ENCODE data around the gene LRMDA.

LRMDA gene

DNA sequence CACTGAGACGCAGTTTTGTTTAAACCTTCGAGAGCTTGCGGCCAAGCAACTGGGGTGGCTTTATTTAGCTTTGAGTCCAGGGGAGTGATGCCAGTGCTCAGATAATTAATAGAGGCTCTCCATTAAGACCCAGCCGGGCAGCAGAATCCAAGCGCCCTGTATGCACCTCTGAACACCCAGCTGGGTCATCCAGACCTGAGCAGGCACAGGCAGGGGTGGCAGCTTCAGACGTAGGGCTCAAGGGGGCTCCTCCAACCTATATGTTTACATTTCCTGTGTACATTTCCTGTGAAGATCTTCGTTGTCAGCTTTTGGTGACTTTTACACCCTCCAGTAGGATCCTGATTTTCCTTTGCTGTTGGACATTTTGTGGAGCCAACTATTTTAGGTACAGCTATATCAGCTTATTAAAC is 719.5 kb downstream of the LRMDA start:
- DNase-seq = no peak

DNA sequence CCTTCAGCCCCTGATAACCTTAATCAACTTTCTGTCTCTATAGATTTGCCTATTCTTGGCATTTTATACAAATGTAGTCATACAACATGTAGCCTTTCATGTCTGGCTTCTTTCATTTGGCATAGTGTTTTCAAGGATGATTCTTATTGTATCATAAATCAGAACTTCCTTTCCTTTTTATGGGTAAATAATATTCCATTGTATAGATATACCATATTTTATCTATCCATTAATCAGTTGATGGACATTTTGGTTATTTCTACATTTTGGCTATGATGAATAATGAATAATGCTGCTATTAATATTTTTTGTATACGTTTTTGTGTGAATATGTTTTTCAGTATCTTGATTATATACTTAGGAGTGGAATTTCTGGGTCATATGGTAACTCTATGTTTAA is 720.8 kb downstream of the LRMDA start:
- no peak for DNase-seq

DNA sequence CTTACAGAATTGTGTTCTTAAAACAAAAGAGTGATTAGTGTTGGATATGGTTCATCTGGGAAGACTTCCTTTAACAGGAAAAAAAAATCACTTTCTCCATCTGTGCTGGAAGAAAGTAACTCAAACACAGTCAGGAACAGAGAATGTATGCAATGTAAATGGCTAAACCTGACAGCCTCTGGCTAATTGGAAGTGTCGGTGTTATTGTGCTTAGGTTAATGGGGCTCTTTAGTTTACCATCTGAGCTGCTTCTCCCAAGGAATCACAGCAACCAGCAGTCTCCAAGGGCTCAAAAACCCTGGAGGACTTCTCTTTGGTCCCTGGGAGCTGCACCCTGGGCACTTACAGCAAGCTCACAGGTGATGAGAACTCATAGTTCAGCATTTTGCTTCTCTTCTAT is 724.5 kb downstream of the LRMDA start:
- DNase-seq = no peak

DNA sequence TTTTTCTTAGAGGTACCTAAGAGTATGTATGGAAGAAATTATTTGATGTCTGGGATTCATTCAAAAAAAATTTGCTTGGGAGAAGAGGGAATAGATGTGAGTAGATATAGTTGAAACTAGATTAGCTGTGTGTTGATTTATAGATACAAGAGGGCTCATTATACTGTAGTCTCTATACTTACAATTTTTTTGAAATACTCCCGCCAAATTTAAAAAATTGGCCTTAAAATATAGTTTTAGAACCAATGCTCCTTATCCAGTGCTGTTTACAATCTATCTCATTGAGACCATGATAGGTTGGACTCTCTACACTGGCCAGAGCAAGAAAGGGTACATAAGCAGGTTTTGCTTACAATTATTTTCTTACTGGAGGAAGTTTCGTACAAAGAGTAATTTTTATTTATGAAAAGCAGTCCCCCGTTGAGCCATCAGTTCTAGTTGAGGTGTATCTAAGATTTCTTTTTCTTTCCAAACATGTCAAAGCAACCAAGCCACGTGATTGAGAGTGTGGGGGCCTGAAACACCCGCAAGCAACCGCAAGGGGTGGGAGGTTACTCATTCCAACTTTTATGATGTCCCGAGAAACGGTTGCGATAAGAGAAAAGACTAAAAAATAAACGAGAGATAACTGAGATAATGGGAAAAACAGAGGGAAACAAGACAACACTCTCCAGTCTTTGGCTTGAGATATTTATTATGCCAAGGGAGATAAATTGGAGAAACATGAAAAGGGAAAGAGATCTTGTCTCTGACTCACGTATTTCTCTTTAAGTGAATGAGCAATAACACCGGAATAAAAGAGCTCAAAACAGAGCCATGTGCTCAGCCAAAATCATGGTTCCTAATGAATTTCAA is 729.2 kb downstream of the LRMDA start:
- DNase-seq = no peak

DNA sequence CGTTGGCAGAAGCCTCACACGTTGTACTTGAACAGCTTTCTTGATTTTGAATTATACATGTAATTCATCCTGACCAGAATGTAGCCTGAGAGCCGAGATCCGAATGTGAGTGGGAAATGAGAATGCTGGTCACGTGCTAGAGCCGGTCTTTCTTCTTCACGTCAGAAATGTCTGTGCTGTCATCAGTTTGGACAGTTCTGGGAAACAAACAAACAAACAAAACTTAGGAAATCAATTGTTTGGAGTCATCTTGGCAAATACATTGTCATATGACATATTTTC is 729.8 kb downstream of the LRMDA start:
- no peak for DNase-seq

DNA sequence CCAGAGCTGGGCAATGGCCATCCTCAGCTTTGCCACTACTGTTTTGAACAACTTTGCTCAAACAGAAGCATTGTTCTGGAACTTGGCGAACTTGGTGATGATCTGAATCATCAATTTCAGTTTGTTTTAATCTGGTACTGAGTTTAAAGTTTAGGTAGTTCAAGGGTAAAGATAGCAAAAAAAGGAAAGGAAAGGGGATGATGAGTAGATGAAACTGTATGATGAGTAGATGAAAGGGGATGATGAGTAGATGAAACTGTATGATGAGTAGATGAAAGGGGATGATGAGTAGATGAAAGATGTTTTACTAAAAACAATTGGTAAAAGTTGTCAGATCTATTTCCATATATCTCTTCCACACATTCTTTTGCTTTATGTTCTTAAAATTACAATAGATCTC is 737.0 kb downstream of the LRMDA start:
- DNase-seq = no peak

DNA sequence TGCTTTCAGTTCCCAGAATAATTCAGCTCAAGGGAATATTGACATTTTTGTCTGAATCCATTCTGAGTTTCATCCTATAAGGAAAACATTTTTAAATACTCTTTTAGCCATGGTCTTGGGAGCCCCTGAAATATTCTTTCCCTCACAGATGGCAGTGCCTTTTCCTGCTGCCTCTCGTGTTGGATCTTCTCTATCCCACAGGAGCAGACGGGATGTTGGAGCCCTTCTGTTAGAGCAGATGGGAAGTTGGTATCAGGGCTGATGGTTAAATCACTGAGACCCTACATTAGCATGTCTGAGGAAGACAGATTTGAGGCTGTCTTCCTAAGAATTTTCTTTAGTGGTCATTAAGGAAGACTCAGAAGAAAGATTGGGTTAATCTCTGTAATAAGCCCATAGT is 737.8 kb downstream of the LRMDA start:
- DNase-seq = no peak

DNA sequence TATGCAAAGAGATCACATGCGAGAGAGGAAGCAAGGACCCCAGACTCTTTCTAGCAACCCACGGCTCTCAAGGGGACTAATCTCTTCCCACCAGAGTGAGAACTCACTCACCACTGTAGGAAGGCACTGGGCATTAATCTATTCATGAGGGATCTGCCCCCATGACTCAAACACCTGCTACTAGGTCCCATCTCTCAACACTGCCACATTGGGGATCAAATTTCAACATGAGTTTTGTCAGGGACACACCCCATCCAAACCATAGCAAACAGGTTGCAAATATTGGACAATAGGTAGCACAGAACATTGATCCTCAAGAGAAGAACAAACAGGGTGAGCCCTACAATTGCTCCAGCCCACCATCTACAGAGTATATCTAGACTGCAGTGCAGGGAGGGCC is 740.6 kb downstream of the LRMDA start:
- no peak for DNase-seq

DNA sequence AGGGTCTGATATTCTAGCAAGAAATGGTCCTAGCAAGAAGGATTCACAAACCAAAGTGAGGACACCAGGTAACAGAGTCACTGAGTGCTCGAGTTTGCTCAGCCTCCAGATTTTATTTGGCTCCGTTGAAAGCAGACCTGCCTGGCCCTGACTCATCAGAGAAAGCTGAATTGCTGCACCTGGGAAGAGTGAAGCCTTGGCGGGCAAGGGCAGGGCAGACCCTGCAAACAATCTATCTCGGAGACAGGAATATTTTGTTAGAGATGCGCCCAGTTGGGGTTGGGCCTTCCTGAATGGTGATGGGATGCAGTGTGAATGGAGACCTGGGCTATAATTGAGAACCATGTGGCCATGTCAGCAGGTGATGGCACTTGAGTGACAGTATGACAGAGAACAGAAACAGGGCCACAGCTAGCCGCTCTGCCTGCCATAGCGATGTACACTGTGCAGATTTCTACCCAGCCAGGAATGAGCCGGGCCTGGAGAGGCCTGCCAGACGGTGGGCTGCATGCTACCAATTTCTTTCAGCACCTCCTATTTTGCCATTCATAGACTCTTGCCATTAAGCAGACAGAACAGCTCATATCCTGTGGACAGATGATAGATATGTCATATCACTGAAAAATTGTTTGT is 744.2 kb downstream of the LRMDA start:
- no peak for DNase-seq

DNA sequence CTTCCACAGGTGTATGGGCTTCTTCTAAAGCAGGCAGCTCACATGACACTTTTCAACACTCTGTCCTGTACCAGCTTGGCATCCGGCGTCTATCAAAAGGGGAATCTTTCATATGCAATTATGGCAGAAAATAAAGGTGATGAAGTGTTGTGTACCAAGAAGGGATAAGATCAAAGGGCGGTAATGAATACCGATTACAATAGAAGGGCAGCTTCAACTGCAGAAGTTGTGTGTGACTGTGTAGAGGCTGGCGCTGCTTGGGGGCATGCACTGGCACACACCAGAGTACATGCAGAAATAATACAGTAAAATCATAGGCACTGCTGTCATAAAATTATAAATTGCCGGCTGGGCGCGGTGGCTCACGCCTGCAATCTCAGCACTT is 744.7 kb downstream of the LRMDA start:
- no peak for DNase-seq

DNA sequence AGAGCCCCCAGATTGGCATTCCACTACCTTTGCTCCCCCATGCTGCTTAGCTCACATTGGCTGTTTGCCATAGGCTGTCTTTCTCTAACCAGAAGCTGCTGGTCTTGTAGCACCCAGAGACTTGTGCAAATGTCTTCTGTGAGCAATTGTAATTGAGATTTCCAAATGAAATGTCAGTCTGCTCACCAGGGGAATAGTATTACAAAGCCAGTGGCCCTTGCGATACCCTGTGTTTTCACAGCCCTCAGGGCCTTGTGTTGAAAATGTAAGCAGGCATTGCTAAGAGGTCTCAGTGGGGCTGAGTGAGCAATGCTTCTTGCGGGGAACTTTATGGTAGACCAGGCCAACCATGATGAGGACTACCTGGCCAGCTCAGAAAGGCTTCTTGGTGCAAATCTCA is 746.5 kb downstream of the LRMDA start:
- no peak for DNase-seq

DNA sequence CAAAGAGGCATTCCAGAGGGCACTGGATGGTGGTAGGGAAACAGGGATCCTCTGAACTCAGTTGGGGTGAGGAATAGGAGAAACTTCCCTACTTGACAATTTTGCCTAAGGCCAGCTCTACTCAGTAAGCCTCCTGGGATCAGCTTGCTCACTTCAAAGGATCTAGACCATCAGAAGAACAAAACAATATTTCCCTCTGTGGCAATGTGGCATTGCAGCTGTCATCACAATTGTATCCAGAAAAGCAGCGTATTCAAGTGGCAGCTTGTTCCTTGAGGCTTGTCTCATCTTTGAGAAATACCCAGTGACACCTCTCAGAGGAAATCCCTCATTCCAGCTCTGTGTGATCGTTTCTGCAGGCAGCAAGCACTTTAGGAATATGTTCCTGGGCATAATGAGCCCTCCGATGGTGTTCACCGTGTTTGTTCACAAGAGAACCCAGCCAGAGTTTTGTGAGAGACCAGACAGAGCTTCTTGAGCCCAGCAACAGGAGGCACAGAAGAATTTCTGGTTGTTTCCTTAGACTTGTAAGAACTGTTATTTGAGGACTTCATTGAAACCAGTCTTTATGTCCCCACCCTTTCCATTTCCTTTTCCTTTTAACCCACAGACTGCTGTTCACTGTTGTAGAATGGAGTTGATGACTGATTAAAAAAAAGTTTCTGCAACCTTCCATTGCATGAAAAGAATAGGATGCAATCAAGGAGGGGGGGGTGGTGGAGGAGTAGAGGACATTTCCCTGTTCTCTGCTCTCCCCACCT is 747.3 kb downstream of the LRMDA start:
- DNase-seq = no peak

DNA sequence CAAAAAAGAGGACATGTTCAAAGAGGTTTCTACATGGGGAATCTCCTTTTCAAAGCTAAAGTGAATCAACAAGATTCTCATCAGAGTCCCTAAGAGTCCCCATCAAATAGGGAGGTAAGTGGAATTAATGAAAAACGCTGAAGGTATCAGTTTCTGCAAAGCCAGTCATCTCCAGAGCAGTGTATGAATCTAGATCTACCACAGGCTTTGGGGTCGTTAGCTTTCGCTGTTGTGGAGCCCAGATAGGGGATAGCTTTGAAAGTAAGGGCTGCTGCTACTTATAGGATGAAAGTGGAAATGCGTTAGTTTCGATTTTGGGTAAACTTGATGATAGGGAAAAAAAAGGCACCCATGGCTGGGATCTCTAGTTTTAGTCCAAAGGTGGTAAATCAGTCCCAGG is 748.4 kb downstream of the LRMDA start:
- no peak for DNase-seq

DNA sequence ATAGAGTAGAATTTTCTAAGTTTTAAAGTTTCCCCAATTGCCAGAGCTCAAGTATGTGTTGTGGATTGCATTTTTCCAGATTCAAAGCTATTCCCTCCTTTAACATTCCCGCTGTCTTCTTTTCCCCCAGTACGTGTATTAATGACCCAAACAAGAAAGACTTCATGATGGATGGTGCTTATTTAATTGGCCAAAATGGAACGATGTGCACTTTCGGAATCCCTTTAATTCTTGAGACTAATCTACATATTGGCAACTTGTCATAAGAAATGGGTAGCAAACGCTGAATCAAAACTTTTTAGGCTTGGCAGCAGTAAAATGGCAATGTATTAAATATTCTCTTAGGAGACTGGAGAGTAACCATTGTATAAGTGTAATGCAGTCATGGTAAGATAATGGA is 753.2 kb downstream of the LRMDA start:
- no peak for DNase-seq

DNA sequence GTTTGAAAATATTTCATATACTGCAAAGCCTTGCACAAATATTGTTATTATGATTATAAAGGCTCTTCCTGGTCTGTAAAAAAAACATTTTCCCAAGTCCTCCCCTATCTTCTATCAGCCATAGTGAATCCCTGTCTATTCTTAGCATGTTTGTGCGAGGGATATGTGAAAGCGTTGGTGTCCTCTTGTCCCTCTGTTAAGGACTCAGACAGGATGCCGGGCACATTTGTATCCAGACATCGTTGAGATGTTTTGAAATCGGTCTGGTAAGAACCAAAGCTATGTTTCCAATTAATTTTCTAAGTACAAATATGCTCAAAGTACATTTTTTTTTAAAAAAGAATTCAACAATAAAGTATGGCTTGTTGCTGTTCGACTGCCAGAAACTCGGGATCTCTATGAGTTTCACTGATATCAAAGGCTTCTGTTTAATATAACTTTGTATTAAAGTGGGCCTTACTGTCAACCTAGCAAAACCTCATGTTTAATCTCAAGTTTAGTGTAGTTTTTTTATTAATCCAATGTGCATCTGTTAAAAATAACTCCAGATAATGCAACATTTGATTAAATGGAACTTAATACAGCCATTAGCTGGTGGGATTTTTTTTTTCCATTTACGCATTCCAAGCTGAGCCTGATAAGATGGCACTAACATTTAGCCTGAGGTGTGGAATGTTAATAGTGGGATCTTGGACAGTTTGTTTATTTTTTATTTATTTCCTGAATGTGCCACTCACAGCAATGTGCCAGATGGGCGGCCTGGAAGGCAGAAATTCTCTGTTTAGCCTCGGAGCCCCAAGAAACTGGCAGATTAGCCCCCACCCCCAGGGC is 754.3 kb downstream of the LRMDA start:
- DNase-seq = no peak

DNA sequence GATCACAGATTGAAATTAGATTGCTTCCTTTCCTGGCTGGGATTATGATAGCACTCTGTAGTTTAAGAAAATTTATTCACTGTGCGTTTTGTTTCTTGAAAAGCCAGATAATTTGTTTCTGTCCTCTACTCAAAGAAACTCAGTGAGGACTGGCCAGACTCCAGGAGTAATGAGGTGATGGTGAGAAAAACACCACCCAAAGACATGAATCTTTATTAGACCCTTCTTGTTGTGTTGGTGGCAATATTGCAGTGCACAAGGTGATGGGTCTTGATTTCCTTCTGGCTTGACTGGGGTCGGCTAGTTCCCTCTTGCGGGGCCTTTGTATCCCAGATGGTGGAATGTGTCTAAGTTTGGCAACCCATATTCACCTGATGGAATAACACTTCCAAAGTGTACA is 756.8 kb downstream of the LRMDA start:
- DNase-seq = no peak

DNA sequence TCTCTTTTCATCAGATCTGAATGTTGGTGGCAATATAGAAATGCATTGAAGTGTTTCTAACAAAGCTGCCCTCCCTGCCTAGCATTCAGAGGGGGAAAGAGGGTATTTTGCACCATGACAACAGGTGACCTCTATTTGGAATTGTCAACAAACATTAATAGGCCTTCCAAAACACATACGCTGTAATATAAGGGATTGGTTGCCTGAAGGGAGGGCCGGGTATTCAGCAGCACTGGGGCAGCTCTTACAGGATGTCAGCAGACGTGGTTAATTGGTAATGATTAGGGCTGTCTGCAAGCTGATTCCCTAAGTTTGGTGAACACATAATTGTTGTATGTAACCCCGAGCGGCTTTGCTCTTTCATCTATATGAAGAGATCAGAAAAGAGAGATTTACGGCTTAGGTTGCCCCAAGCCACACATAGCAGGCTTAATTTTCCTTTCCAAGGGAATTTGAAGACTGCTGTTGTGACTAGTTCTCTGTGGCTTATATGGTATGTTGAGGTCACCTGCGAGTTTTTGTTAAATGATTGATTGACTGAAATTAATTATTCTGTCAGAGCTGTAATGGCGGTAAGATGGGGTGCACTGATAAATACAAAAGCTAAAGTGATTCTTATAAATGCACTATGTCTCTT is 759.3 kb downstream of the LRMDA start:
- no peak for DNase-seq

DNA sequence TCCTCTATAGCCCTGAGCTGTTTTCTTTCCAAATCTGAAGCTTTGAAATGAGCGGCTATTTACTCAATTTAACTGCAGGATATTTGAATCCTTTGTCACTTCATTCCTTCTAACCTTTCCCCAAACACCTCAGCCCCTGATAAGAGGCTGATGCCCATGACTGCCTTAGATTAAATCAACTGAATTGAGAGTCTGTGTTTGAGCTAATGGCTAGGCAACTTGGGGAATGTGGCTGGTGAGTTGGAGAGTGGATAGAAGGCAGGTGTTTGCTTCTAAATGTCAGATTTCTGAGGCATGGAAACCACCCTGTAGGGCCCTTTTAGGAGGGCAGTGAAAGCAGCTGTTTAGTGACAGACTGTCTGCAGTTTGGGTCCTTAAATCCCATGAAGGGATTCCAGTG is 759.9 kb downstream of the LRMDA start:
- DNase-seq = no peak

DNA sequence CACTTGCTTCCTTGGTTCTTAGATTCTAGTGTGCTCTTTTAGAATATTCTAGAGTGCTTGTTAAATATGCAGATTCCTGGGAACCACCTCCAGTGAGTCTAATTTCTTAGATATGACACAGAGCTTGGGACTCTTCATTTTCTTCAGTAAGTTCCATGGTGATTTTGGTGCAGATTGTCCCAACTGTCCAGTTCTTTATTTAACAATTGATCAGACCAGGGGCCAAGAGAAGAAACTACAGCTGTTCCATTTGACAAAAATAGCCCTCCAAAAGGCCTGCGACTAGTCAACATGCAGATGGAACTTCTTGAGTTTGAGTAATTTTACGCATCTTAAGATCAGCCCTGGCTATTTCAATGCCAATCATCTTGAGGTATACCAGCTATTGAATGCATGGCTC is 760.7 kb downstream of the LRMDA start:
- DNase-seq = no peak

DNA sequence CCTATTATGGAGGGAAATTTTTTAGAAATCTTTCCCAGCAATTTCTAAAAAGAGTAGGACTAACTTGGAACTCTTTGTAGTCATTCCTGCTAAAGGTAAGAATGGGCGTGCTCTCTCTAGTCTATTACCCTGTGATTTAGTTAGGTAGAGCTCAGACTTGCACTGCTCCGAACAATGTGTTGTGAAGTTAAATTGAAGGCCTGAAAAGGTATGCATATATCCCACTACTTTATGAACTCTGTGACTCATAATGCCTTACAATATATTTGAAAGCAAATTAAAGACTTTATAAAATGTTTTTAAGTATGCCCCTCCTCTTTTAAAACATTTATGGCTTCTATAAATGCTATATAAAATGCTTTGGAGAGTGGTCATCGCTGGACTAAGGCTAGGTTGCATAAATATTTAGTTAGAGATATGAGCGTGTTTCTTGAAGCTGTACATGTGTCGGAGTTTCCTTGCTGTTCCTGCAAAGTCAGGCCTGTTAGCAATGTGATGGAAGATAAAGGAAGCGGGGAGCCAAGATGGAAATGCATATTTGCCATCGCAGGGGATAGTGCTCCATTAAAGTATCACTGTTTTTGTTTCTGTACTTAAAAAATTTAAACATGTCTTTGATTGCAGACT is 761.4 kb downstream of the LRMDA start:
- no peak for DNase-seq

DNA sequence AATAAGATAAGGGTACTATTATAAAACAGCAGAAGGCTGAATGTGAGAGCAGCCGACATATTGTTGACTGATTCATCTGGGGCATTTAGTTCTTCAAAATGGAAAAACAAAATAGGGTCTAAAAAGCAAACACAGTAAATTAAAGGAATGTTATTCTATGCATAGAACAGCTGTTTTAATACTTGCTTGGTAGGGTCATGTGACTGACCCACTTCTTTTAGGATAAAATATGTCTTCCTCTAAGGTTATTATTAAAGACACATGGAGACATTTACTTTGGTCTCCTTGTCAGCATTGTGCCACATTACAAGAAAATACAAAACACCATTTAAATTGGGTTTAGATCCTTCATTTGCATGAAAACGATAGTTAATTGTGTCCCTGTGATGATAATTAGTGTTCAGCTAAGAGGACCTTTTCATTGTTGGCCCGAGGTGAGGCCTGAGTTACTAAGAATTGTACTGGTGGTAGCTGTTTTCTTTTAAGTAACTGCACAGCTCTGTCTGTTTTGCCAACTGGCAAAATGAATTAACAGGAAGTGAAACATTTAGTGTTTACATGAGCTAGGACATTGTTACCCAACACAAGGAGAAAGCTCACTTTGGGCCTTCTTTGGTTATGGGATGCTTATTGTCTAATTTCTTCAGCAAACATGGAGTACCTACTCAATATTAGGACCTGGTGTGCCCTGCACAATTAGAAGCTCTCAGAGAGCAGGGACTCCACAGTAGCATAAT is 764.4 kb downstream of the LRMDA start:
- DNase-seq = no peak

DNA sequence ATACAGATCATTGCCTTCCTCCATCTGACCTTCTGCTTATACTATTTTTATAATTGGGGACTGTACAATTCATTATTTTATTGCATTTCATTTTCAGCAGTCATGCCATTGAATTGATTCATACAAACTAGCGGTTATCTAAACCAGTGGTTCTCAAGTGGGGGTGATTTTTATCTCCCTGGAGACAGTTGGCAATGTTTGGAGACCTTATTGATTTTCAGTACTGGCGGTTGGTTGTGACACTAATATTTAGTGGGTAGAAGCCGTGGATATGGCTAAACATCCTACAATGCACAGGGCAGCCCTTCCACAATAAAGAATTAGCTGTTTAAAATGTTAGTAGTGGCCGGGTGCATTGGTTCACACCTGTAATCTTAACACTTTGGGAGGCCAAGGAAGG is 765.9 kb downstream of the LRMDA start:
- no peak for DNase-seq

Data from NCI-H446 (cell line).